Measurements from ENCODE around the gene TTPAL. TPM values are rescaled to one million over a fixed set of nuclear protein-coding genes. Genes with fewer than 3 reads are reported as not detected.

TTPAL gene
- total RNA-seq, 1 experiment from 2014 or later = 21.1 TPM

GRCh38 chr20:44429017-44429339 is 46.7 kb upstream of the TTPAL start:
- Histone ChIP-seq H3K23ac (ENCODE audit: insufficient read length, low read depth, low read length) (no peak overlapping the region), H3K4ac (ENCODE audit: low read depth, low read length) (no peak overlapping the region), H3K27ac (ENCODE audit: insufficient read length, low read depth, low read length) (no peak overlapping the region), H2BK120ac (ENCODE audit: low read depth, low read length, poor library complexity, severe bottlenecking) (no peak overlapping the region), H3K79me2 (ENCODE audit: insufficient read depth, low read length) (no peaks in the 10 kb centered on the region), H3T11ph (ENCODE audit: low read length) (no peak overlapping the region), H4K20me1 (ENCODE audit: control insufficient read depth, insufficient read depth, insufficient read length) (no peaks in the 10 kb centered on the region), H4K91ac (ENCODE audit: insufficient read length, low read depth, low read length) (no peak overlapping the region), H3K4me2 (ENCODE audit: insufficient read depth, insufficient read length, low read length) (no peak overlapping the region), H3K79me1 (ENCODE audit: insufficient read depth, low read depth, low read length, poor library complexity, severe bottlenecking) (no peaks in the 10 kb centered on the region), H3K4me1 (ENCODE audit: insufficient read depth, low read length) (no peaks in the 10 kb centered on the region), H2BK5ac (ENCODE audit: insufficient read length, low read length) (no peak overlapping the region), H2BK15ac (ENCODE audit: low read depth, low read length) (no peak overlapping the region), H2AFZ (ENCODE audit: low read length) (no peak overlapping the region), H2BK20ac (ENCODE audit: low read depth, low read length, poor library complexity, severe bottlenecking) (no peak overlapping the region), H3K9me3 (ENCODE audit: control insufficient read depth, low read depth, low read length) (no peaks in the 10 kb centered on the region), H3K9ac (ENCODE audit: extremely low read depth, insufficient read length, low read length) (no peak overlapping the region), H4K8ac (replicated peaks; ENCODE audit: insufficient read length, low read depth, low read length) (no peak overlapping the region), H4K5ac (ENCODE audit: insufficient read length, low read depth, low read length) (no peak overlapping the region), H3K14ac (ENCODE audit: insufficient read depth, low read length) (no peak overlapping the region), H3K18ac (ENCODE audit: insufficient read length, low read depth, low read length) (no peak overlapping the region), H3K23me2 (ENCODE audit: insufficient read length, low read depth, low read length, poor library complexity, severe bottlenecking) (no peaks in the 10 kb centered on the region), H3K56ac (ENCODE audit: insufficient read length, low read depth, low read length) (no peak overlapping the region), H2BK12ac (ENCODE audit: insufficient read length, low read depth, low read length) (no peak overlapping the region), H3K27me3 (ENCODE audit: insufficient read depth, low read length) (no peaks in the 10 kb centered on the region; the same call in 1 of the 2 replicates), H2AK5ac (ENCODE audit: insufficient read length, low read length) (no peak overlapping the region)
- Mint-ChIP-seq H3K4me3 (no peak overlapping the region), H3K9me3 (no peaks in the 10 kb centered on the region), H3K27ac (no peak overlapping the region), H3K4me1 (no peaks in the 10 kb centered on the region), H3K36me3 (ENCODE audit: insufficient read depth in 1 of 3, low read depth in 3 of 3) (no peaks in the 10 kb centered on the region), H3K27me3 (ENCODE audit: low read depth) (peaks cover 13% of the 10 kb centered on the region)
- no CpG with 5 or more reads among the region's 2 CpGs for WGBS (ENCODE audit: extremely low coverage, insufficient read length, low lambda C conversion rate)
- no peak for TF ChIP-seq CTCF (conservative IDR thresholded peaks at IDR 0.05)
- no peak for DNase-seq

Measured in H9 (cell line).